CD4-positive, CD25-positive, alpha-beta regulatory T cell (primary cell): ENCODE results near the gene MRPL40. TPM values are rescaled to one million over a fixed set of nuclear protein-coding genes. Genes with fewer than 3 reads are reported as not detected.

Source experiments
- ATAC-seq, 2 donors: fragments of 150-1000 bp; cut with Tn5 transposase; one replicate each; pipeline ENCODE4 v1.10.0; 2021; ENCODE audit warnings: low read depth in 2 of 2, moderate number of reproducible peaks in 2 of 2, moderate library complexity in 1 of 2
- DNase-seq, 3 donors: peaks; one replicate each; pipeline versions ENCODE4 v3.0.0 to v3.0.0-alpha.2; 2012 to 2022; ENCODE audit warnings: mixed read lengths in 1 of 3
- H3K27ac ChIP-seq: one replicate; pipeline ENCODE4 v1.7.0; 2013; ENCODE audit warnings: mild to moderate bottlenecking, low read length; ENCODE audit not compliant: insufficient read depth, poor library complexity, severe bottlenecking
- H3K27me3 ChIP-seq: one replicate; pipeline ENCODE4 v1.7.0; 2013; ENCODE audit warnings: low read length; ENCODE audit not compliant: control insufficient read depth, insufficient read depth
- H3K36me3 ChIP-seq: one replicate; pipeline ENCODE4 v1.7.0; 2013; ENCODE audit warnings: mild to moderate bottlenecking, low read length, moderate library complexity; ENCODE audit not compliant: control insufficient read depth, insufficient read depth
- H3K4me1 ChIP-seq: 2 replicates; pipeline ENCODE4 v1.7.0; 2013; ENCODE audit warnings: mild to moderate bottlenecking, low read length; ENCODE audit not compliant: insufficient read depth, control insufficient read depth, poor library complexity, severe bottlenecking
- H3K4me3 ChIP-seq: one replicate; pipeline ENCODE4 v1.7.0; 2013; ENCODE audit warnings: low read depth, mild to moderate bottlenecking, low read length, moderate library complexity
- H3K9me3 ChIP-seq, 2 experiments: 1 replicate in 1 of 2; 2 replicates in 1 of 2; pipeline ENCODE4 v1.7.0; 2013; ENCODE audit warnings: low read length in 2 of 2, mild to moderate bottlenecking in 1 of 2, moderate library complexity in 1 of 2; ENCODE audit not compliant: control insufficient read depth in 2 of 2
- H3K27ac Mint-ChIP-seq, 3 donors: one replicate each; pipeline ENCODE4 v1.8.0; 2020 to 2022; ENCODE audit warnings: mild to moderate bottlenecking in 3 of 3, mixed read lengths in 3 of 3, moderate library complexity in 2 of 3
- H3K27me3 Mint-ChIP-seq: one replicate; pipeline ENCODE4 v1.8.0; 2022; ENCODE audit warnings: mild to moderate bottlenecking, mixed read lengths
- H3K36me3 Mint-ChIP-seq: one replicate; pipeline ENCODE4 v1.8.0; 2020; ENCODE audit warnings: mixed read lengths
- H3K4me1 Mint-ChIP-seq, 4 donors: one replicate each; pipeline ENCODE4 v1.8.0; 2020 to 2022; ENCODE audit warnings: mixed read lengths in 4 of 4, mild to moderate bottlenecking in 1 of 4
- H3K4me3 Mint-ChIP-seq, 4 donors: one replicate each; pipeline ENCODE4 v1.8.0; 2020 to 2022; ENCODE audit warnings: mild to moderate bottlenecking in 4 of 4, mixed read lengths in 4 of 4, moderate library complexity in 3 of 4
- H3K9me3 Mint-ChIP-seq, 7 donors: one replicate each; pipeline ENCODE4 v1.8.0; 2020 to 2022; ENCODE audit warnings: mixed read lengths in 7 of 7, mild to moderate bottlenecking in 3 of 7, moderate library complexity in 2 of 7
- polyA plus RNA-seq, 4 donors: library from polyadenylated mRNA; unstranded; fragments of 300-500 nt; fragmentation: Illumina TruSeq; gene quantifications; one replicate each; pipeline ENCODE4 v1.2.3, GENCODE V29; 2021
- total RNA-seq: library from RNA; stranded (reverse); gene quantifications from one replicate; pipeline ENCODE4 v1.2.3, GENCODE V29; 2022

The MRPL40 gene
- total and polyA plus RNA-seq, 5 donors from 2014 or later: 12.1 to 75.5 (median 60.5) TPM

DNA sequence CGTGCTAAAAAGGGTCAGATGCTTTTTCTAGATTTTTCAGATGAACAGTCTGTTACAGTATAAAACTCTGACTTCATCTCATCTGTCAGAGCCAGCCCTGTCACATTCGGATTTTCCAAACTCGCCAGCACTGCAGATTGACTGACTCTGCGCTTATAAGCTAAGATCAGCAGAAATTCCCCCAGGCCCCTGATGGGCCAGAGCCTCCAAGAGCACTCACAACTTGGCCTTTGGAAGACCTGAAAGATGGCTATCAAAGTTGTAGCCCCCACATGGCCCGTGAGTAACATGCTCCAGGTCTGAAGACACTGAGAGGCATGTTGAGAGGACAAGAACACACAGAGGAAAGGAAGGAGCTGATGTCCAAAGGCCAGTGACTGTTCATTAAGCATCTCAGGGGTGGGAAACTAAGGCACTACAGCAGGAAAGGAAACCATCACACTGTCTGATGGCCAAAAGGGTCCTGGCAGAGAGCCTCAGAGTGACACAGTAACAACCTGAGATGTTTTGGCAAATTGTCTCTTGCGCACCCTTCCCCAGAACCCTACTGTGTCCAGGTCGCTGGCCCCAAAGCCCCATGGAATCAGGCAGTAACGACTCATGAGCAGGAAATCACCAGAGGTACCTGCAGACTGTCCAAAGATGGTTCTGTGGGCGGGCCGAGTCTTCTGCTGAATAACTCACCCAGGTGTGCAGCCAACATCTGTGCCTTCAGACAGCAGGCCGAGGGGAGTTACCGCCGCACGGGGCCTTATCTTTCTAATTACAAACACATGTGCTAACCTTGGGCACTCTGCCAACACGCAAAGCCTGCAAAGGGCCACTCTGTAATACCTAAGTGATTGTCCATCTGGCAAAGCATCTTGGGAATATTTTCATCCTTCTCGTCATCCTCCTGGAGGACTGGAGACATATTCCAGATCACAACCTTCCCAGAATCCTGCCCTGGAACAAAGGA lies 24.4 kb upstream of the MRPL40 start:
- peaks cover 61% of the 10 kb centered on the region for H3K36me3 ChIP-seq
- peaks cover 0 to 17% (median 11%) of the 10 kb centered on the region in 4 donors for H3K4me1 Mint-ChIP-seq

DNA sequence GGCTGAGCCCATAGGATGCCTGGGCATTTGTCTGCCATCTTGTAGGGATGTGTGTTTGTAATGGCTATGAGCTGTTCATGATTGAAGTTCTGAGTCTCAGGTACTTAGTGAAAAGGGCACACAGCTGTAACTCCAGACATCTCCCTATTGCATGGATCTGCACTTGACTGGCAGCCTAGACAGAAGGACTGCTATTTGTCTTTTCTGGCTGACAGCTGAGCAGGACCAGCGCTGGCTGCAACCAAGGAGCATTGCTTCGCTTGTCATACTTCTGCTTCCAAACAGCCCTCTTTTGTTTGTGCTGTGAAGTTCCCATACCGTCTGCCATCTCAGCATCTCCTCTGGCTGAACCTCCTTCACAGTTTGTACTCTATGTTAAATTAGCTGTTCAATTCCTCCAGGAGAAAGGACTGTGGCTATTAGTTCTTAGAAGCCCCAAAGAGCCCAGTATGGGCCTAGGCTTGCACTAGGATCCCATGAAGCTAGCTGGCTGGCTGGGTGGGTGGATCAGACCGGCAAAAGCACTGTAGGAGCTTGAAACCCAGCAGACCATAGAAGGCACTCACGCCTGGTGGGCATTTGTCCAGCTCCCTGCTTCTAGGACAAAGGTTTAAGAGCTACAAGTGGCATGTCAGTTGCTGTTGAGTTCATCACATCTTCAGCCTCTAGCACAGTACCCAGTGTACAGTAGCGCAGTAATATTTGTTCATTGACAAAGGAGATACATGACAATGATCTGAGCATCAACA lies 21.2 kb upstream of the MRPL40 start:
- no peaks in the 10 kb centered on the region for H3K9me3 ChIP-seq
- H3K27ac Mint-ChIP-seq: peak overlapping the region in 2 of 3 donors; percentile 17 to 36
- H3K27ac ChIP-seq: no peak overlapping the region
- H3K4me3 Mint-ChIP-seq: no peak overlapping the region
- H3K27me3 ChIP-seq: no peaks in the 10 kb centered on the region
- ATAC-seq (no peak), DNase-seq (no peak)
- H3K36me3 ChIP-seq: peaks cover 39% of the 10 kb centered on the region
- H3K27me3 Mint-ChIP-seq: no peaks in the 10 kb centered on the region
- H3K4me1 Mint-ChIP-seq: peaks cover 5 to 38% (median 27%) of the 10 kb centered on the region in 4 donors
- H3K4me1 ChIP-seq: no peaks in the 10 kb centered on the region
- no peaks in the 10 kb centered on the region for H3K9me3 Mint-ChIP-seq
- no peak overlapping the region for H3K4me3 ChIP-seq
- peaks cover 27% of the 10 kb centered on the region for H3K36me3 Mint-ChIP-seq

More for the DNA sequence above, 24.4 kb upstream of the MRPL40 start:
- Histone ChIP-seq H3K27ac (no peak overlapping the region), H3K27me3 (no peaks in the 10 kb centered on the region), H3K9me3 (no peaks in the 10 kb centered on the region), H3K4me3 (no peak overlapping the region), H3K4me1 (no peaks in the 10 kb centered on the region)
- ATAC-seq (no peak), DNase-seq (no peak)
- Mint-ChIP-seq H3K4me3 (no peak overlapping the region), H3K9me3 (no peaks in the 10 kb centered on the region), H3K27me3 (no peaks in the 10 kb centered on the region), H3K27ac (no peak overlapping the region), H3K36me3 (peaks cover 37% of the 10 kb centered on the region)

DNA sequence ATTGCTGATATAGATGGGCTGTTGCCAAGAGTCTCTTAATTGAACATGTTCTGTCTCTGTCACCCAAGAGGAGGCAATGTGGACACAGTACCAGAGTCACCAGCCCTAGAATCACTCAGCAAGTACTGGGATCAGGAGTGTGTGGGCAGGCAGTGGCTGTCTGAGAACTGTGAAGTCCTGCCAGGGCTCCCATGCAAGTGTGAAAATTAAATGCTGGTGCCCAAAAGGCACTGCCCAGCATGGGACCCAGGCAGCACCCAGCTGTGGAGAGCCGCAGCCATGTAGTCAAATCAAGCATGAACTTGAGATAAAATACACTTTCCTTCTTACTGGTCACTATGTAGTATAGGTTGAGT lies 20.7 kb upstream of the MRPL40 start:
- ATAC-seq (no peak), DNase-seq (no peak)
- Histone ChIP-seq H3K36me3 (peaks cover 35% of the 10 kb centered on the region), H3K4me3 (no peak overlapping the region), H3K27ac (no peak overlapping the region), H3K4me1 (no peaks in the 10 kb centered on the region), H3K9me3 (no peaks in the 10 kb centered on the region), H3K27me3 (no peaks in the 10 kb centered on the region)
- no peak overlapping the region for H3K4me3 Mint-ChIP-seq
- H3K27me3 Mint-ChIP-seq: no peaks in the 10 kb centered on the region
- peak overlapping the region in 2 of 3 donors; percentile 67 to 79 for H3K27ac Mint-ChIP-seq
- peaks cover 23% of the 10 kb centered on the region for H3K36me3 Mint-ChIP-seq
- no peaks in the 10 kb centered on the region for H3K9me3 Mint-ChIP-seq
- H3K4me1 Mint-ChIP-seq: peaks cover 5 to 38% (median 31%) of the 10 kb centered on the region in 4 donors

DNA sequence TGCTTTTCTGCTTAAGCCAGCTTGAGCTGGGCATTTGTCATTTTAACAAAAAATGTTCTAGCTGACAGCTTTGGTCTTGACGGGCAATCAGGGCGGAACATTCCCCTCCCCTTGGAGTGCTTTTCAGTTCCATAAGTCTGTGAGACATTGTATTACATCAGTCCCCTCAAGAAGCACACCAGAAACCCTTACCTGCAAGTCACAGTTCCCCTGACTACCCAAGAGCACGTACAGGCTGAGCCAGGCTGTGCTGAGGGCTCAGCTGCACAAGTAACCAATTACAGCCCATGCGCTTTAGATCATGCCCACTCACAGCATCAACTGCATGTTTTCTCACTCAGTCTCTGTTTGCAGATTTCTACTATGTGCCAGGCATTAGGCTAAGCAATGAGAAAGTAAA lies 19.9 kb upstream of the MRPL40 start:
- Histone ChIP-seq H3K36me3 (peaks cover 29% of the 10 kb centered on the region), H3K27me3 (no peaks in the 10 kb centered on the region), H3K9me3 (no peaks in the 10 kb centered on the region), H3K27ac (no peak overlapping the region), H3K4me3 (no peak overlapping the region), H3K4me1 (no peaks in the 10 kb centered on the region)
- Mint-ChIP-seq H3K36me3 (peaks cover 15% of the 10 kb centered on the region), H3K27ac (peak overlapping the region; percentile 21 to 79 (median 28)), H3K4me1 (peaks cover 5 to 44% (median 31%) of the 10 kb centered on the region in 4 donors), H3K4me3 (no peak overlapping the region), H3K9me3 (no peaks in the 10 kb centered on the region), H3K27me3 (no peaks in the 10 kb centered on the region)
- DNase-seq: no peak
- no peak for ATAC-seq

DNA sequence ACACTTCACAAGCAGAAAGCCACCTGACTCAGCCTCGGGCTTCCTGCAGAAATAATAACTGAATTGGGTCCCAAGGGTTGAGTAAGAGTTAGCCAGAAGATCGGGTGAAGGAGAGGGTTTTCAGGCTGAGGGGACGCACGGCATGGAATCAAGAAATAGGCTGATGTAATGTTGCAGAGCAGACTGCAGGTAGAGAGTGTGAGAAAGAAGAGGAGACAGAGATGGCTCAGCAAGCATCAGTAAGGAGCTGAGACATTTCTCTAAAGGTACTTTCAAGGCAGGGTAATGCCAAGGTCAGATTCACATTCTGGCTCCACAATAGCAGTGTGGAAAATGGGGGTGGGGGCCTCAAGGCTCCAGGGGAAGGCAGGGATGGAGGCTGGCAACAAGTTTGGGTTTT lies 19.4 kb upstream of the MRPL40 start:
- Histone ChIP-seq H3K9me3 (no peaks in the 10 kb centered on the region), H3K27ac (no peak overlapping the region), H3K4me1 (no peaks in the 10 kb centered on the region), H3K36me3 (peaks cover 26% of the 10 kb centered on the region), H3K27me3 (no peaks in the 10 kb centered on the region), H3K4me3 (no peak overlapping the region)
- Mint-ChIP-seq H3K27me3 (no peaks in the 10 kb centered on the region), H3K4me3 (no peak overlapping the region), H3K36me3 (peaks cover 12% of the 10 kb centered on the region), H3K4me1 (peaks cover 8 to 47% (median 31%) of the 10 kb centered on the region in 4 donors), H3K27ac (peak overlapping the region; percentile 28 to 83 (median 79)), H3K9me3 (no peaks in the 10 kb centered on the region)
- ATAC-seq: no peak
- no peak for DNase-seq

DNA sequence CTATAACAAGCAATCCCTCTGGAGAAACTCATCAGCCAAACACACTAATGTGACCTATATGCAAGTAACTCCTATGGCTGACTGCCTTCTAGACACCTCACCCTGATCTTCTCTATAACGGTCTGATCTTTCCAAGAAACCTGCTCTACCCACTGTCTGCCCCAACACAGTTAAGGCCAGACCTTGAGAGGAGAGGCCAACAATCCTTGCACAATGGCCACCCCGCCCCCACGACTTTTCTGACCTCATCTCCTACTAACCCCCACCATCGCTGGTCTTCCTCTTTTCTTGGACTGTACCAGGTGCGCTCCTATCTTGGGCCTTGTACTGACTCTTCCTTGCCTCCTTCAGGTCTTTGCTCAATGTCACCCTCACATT lies 13.3 kb upstream of the MRPL40 start:
- ATAC-seq (no peak), DNase-seq (peak in 1 of 3 donors; percentile 17)
- Histone ChIP-seq H3K4me1 (peaks cover 39% of the 10 kb centered on the region), H3K27me3 (no peaks in the 10 kb centered on the region), H3K36me3 (no peaks in the 10 kb centered on the region), H3K27ac (peak overlapping the region; percentile 79), H3K9me3 (no peaks in the 10 kb centered on the region), H3K4me3 (peak overlapping the region; percentile 57)
- H3K36me3 Mint-ChIP-seq: peaks cover 2% of the 10 kb centered on the region
- H3K27ac Mint-ChIP-seq: peak overlapping the region; percentile 88 to 95 (median 93)
- peaks cover 21 to 81% (median 64%) of the 10 kb centered on the region in 4 donors for H3K4me1 Mint-ChIP-seq
- no peaks in the 10 kb centered on the region for H3K9me3 Mint-ChIP-seq
- peak overlapping the region; percentile 52 to 81 (median 62) for H3K4me3 Mint-ChIP-seq
- no peaks in the 10 kb centered on the region for H3K27me3 Mint-ChIP-seq

GRCh38 chr22:19419464-19420178 lies 12.7 kb upstream of the MRPL40 start:
- peak overlapping the region; percentile 52 to 81 (median 62) for H3K4me3 Mint-ChIP-seq
- no peaks in the 10 kb centered on the region for H3K27me3 ChIP-seq
- peaks cover 19 to 84% (median 66%) of the 10 kb centered on the region in 4 donors for H3K4me1 Mint-ChIP-seq
- H3K4me3 ChIP-seq: peak overlapping the region; percentile 57
- no peaks in the 10 kb centered on the region for H3K36me3 Mint-ChIP-seq
- peak; percentile 74 to 84 for ATAC-seq
- no peaks in the 10 kb centered on the region for H3K9me3 ChIP-seq
- peaks cover 40% of the 10 kb centered on the region for H3K4me1 ChIP-seq
- peak in 2 of 3 donors; percentile 59 to 86 for DNase-seq
- no peaks in the 10 kb centered on the region for H3K36me3 ChIP-seq
- peak overlapping the region; percentile 88 to 95 (median 93) for H3K27ac Mint-ChIP-seq
- H3K27ac ChIP-seq: peak overlapping the region; percentile 79
- H3K27me3 Mint-ChIP-seq: no peaks in the 10 kb centered on the region
- no peaks in the 10 kb centered on the region for H3K9me3 Mint-ChIP-seq
